C4-2B (cell line): Measurements from ENCODE around the gene FAM131C.
"Not testable (repeated sequence)": the region's sequence is repeated elsewhere in the genome, so short reads cannot be mapped to it uniquely, and the experiment has no call there.

ENCODE experiments used
- H3K27ac ChIP-seq: fragments of 450-650 bp; 2 replicates; pipeline ENCODE4 v1.5.1; 2017
- CTCF ChIP-seq: fragments of 450-650 bp; conservative IDR thresholded peaks from 2 replicates; pipeline ENCODE4 v1.5.1; 2017; ENCODE audit warnings: mild to moderate bottlenecking
- ZFX ChIP-seq: fragments of 450-650 bp; IDR thresholded peaks from 2 replicates; pipeline ENCODE4 v1.6.1; 2017

FAM131C gene

DNA sequence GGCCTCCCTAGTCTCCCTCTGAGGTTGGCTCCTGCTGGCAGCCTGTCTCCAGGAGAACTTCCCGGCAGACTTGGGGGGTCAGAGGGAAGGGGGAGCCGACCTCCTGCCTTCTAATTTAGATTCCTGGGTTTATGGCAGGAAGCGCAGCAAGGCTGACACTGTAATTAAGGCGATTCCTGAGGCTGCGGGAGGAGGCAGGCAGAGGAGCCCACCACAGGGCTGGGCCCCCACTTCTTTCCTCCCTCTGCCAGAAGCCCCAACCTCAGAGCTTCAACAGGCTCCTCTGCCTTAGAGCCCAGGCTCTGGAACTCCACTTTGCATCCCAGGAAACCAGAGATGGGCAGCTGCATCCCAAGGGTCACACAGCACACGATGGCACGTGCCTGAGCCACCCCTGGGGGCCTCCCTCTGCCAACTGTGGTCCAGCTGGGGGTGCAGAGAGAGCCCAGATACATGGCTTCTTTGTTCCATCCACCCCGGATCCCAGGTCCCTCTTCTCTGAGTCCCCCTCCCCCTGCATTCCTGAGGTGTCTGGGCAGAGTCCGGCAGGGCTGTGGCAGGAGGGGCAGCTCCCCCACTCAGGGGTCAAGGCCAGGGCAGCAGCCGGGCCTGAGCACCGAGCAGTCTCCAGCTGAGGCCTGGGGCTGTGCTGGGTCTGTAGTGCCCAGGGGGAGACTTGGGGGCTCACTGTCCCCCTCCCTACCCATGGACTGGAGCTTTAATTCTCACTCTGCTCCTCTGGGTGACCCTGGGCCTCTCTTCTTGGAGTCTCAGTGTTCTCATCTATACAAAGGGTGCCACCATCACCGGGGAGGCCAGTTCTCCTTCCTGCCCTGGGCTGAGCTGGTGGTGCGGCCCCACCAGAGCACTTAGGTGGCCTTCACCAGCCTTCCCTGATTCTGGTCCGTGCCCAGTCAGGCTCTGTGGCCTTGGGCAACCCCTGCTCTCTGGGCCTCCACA lies 39.4 kb upstream of the FAM131C start:
- H3K27ac ChIP-seq, result no peak overlapping the region
- TF ChIP-seq CTCF (no peak), ZFX (no peak)

DNA sequence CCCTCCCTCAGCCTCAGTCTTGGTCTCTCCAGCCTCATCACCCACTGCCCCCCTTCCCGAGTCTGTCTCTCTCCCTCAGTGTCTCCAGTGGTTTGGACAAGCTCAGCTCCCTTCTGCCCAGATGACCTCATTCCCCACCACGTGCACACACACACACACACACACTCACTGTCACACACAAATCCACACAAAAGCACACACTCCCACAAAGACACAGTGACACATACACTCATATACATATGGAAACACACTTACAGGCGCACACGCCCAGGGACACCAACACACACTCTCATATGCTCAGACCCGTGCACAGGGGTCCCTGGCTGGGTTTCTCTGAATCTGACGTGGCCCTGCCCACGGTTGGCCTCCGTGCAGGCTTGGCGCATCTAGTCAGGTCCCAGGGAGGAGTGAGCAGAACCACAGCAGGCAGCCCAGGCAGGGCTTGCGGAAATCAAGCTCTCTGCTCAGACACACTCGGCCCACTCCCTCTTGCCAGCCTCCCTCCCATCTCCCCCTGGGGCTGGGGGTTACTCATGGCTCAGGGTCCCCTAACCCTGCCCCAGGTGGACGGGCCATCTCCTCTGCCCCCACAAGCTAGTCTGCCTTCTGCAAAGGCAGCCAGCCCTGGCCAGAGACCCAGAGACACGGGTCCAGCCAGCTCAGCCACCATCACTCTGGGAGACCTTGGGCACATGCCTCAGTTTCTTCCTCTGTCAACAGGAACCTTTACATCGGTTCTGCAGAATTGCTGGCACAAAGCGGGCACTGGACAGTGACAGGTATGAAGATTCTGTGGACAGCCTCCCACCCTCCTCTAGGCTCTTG lies 38.5 kb upstream of the FAM131C start:
- TF ChIP-seq ZFX, result no peak
- TF ChIP-seq CTCF, result no peak
- no peak overlapping the region for H3K27ac ChIP-seq

DNA sequence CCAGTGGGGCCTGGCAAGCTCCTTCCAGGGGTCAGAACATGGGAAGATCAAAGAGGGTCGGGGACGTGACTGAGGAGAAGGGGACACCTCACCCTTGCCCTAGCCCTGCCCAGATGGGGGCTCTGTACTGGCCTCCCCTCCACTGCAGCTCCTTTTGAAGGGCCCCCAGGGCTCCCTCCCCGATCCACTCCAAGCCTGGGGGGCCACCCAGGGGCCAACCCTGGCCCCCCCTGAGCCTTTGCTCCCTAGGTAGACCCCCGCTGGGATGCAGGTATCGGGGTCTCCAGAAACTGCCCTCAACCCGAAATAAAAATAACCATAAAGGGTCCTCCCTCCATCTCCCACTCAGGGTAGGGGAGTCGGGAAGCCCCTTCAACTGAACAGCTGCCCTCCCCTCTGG lies 37.4 kb upstream of the FAM131C start:
- H3K27ac ChIP-seq, result no peak overlapping the region
- TF ChIP-seq CTCF, result no peak
- no peak for TF ChIP-seq ZFX

DNA sequence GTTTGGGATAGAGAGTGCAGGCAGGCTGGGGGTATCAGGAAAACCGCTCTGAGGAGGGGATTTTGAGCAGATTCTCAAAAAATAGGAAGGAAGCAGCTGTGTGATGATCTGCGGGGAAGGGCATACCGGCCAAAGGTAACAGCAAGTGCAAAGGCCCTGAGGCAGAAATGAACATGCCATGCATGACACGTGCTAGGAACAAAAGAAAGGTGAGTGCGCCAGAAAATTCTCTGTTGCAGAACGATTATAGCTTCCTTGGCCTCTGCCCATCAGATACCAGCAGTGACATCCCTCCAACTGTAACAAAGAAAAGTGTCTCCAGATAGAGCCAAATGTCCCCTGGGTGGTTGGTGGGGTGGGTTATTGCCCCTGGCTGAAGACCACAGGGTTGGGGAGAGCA lies 37.0 kb upstream of the FAM131C start:
- H3K27ac ChIP-seq, result no peak overlapping the region
- TF ChIP-seq ZFX (no peak), CTCF (no peak)

DNA sequence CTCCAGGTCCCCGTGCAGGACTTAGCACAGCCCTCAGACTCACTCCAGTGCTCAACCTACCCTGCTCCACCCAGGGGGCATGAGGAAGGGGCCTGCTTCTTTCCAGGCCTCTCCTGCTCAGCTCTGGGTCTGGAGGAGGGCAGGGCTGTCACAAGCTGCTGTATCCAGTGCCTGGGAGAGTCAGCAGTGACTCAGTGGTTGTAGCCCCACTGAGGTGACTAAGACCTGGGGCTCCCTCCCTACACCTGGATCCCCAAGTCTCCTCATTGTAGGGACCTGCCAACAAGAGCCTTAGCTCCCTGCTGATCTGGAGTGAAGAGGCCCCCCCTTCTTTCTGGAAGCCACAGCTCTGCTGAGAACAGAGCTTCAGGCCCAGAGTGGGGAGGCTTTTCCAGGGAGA lies 36.1 kb upstream of the FAM131C start:
- no peak overlapping the region for H3K27ac ChIP-seq
- no peak for TF ChIP-seq CTCF

DNA sequence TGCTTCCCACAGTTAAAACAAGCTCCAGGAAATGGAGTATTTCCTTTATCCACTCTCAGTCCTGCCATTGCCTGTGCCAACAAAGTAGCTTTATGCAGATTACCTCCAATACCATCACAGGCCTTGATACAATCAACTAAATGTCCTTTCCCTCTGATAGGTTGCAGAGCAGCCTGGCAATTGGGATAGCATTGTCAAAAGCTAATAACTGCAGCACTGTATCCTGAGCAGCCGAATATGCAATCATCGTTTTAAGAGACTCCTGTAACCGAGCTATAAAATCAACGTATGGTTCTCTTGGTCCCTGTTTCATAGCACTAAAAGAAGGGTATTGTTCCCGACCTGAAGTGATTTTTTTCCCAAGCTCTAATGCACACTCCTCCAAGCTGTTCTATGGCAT lies 33.6 kb upstream of the FAM131C start:
- H3K27ac ChIP-seq, result not testable (repeated sequence)

- no peak overlapping the region for H3K27ac ChIP-seq
- no peak for TF ChIP-seq ZFX
- no peak for TF ChIP-seq CTCF
These were observed 28.2 kb upstream of the FAM131C start for GRCh38 chr1:16101623-16102022.
